Suprapubic skin (tissue), 4 donors: Measurements from ENCODE around the gene KCTD19. TPM values are rescaled to one million over a fixed set of nuclear protein-coding genes. Genes with fewer than 3 reads are reported as not detected.

Experiments used
- DNase-seq, 2 donors: peaks; one replicate each; pipeline ENCODE4 v3.0.0-alpha.2; 2019; ENCODE audit warnings: low spot score in 2 of 2
- H3K27ac ChIP-seq: fragments of 200-600 bp; sonication (generic); one replicate; pipeline ENCODE4 v1.5.1; 2019
- H3K27me3 ChIP-seq: fragments of 200-600 bp; sonication (generic); one replicate; pipeline ENCODE4 v1.5.1; 2019
- H3K36me3 ChIP-seq: fragments of 200-600 bp; sonication (generic); one replicate; pipeline ENCODE4 v1.5.1; 2019
- H3K4me1 ChIP-seq: fragments of 200-600 bp; sonication (generic); one replicate; pipeline ENCODE4 v1.5.1; 2019
- H3K4me3 ChIP-seq: fragments of 200-600 bp; sonication (generic); one replicate; pipeline ENCODE4 v1.5.1; 2019; ENCODE audit warnings: mild to moderate bottlenecking
- H3K9me3 ChIP-seq: fragments of 200-600 bp; sonication (generic); one replicate; pipeline ENCODE4 v1.5.1; 2019
- CTCF ChIP-seq, 2 donors: fragments of 200-600 bp in 1 of 2; fragments of 450-650 bp in 1 of 2; sonication (generic) in 1 of 2; IDR thresholded peaks; one replicate each; pipeline ENCODE4 v1.5.1; 2016 to 2019; ENCODE audit warnings: antibody characterized with exemption in 2 of 2, mild to moderate bottlenecking in 1 of 2, moderate library complexity in 1 of 2
- EP300 ChIP-seq: sonication (generic); formaldehyde crosslinking; IDR thresholded peaks from one replicate; pipeline ENCODE4 v1.6.1; 2017; ENCODE audit warnings: antibody characterized with exemption
- POLR2A ChIP-seq, 2 donors: fragments of 450-650 bp; IDR thresholded peaks; one replicate each; pipeline ENCODE4 v1.6.1; 2017; ENCODE audit warnings: antibody characterized with exemption in 2 of 2, mild to moderate bottlenecking in 2 of 2, moderate library complexity in 2 of 2
- POLR2AphosphoS5 ChIP-seq, 3 donors: sonication (generic); formaldehyde crosslinking; IDR thresholded peaks; one replicate each; pipeline ENCODE4 v1.6.1; 2017; ENCODE audit warnings: antibody characterized with exemption in 3 of 3
- WGBS: methylation state at CpG from one replicate; pipeline ENCODE4 v1.1.5; 2018; 5-methylcytosine and 5-hydroxymethylcytosine counted together
- total RNA-seq, 4 donors: library from RNA; depleted of rRNA; stranded (reverse); fragments of >200 nt; gene quantifications; one replicate each; pipeline ENCODE4 v1.1.0, GENCODE V29; 2016

Gene KCTD19
- total RNA-seq, 4 donors from 2014 or later = 0.25 TPM; not detected in 3

- no peaks in the 10 kb centered on the region for H3K27me3 ChIP-seq
- H3K4me3 ChIP-seq = no peak overlapping the region
- H3K36me3 ChIP-seq = no peaks in the 10 kb centered on the region
- H3K27ac ChIP-seq = no peak overlapping the region
- peak in 1 of 2 donors; percentile 39 for DNase-seq
- H3K4me1 ChIP-seq = peaks cover 15% of the 10 kb centered on the region
- WGBS = 95% methylated on average over 15 of the region's 15 CpGs
- H3K9me3 ChIP-seq = no peaks in the 10 kb centered on the region
- no peak for TF ChIP-seq CTCF (IDR thresholded peaks at IDR 0.05)
- no peak for TF ChIP-seq POLR2A (IDR thresholded peaks at IDR 0.05)
- TF ChIP-seq EP300 = no peak
- no peak for TF ChIP-seq POLR2AphosphoS5 (IDR thresholded peaks at IDR 0.05)
Observed at GRCh38 chr16:67299269-67299668, 27.3 kb downstream of the KCTD19 start.

- no peaks in the 10 kb centered on the region for H3K27me3 ChIP-seq
- H3K4me1 ChIP-seq = peaks cover 15% of the 10 kb centered on the region
- WGBS = 99% methylated on average over 9 of the region's 9 CpGs
- peak in 1 of 2 donors; percentile 35 for DNase-seq
- no peaks in the 10 kb centered on the region for H3K9me3 ChIP-seq
- H3K27ac ChIP-seq = no peak overlapping the region
- H3K36me3 ChIP-seq = no peaks in the 10 kb centered on the region
- H3K4me3 ChIP-seq = no peak overlapping the region
- TF ChIP-seq EP300 (no peak), POLR2AphosphoS5 (IDR thresholded peaks at IDR 0.05) (no peak)
Observed at GRCh38 chr16:67298277-67298676, 28.3 kb downstream of the KCTD19 start.

- H3K27me3 ChIP-seq = no peaks in the 10 kb centered on the region
- H3K27ac ChIP-seq = no peak overlapping the region
- peaks cover 7% of the 10 kb centered on the region for H3K4me1 ChIP-seq
- 49% methylated on average over 2 of the region's 3 CpGs for WGBS
- H3K9me3 ChIP-seq = no peaks in the 10 kb centered on the region
- no peak for DNase-seq
- no peaks in the 10 kb centered on the region for H3K36me3 ChIP-seq
- TF ChIP-seq CTCF (IDR thresholded peaks at IDR 0.05) (no peak), POLR2A (IDR thresholded peaks at IDR 0.05) (no peak), EP300 (no peak), POLR2AphosphoS5 (IDR thresholded peaks at IDR 0.05) (no peak)
- H3K4me3 ChIP-seq = no peak overlapping the region
Observed at GRCh38 chr16:67296420-67296819, 30.1 kb downstream of the KCTD19 start.

- H3K4me1 ChIP-seq = no peaks in the 10 kb centered on the region
- WGBS = 64% methylated on average over 7 of the region's 7 CpGs
- no peak for DNase-seq
- H3K27ac ChIP-seq = no peak overlapping the region
- TF ChIP-seq POLR2A (IDR thresholded peaks at IDR 0.05) = no peak
- no peak for TF ChIP-seq CTCF (IDR thresholded peaks at IDR 0.05)
- no peak for TF ChIP-seq POLR2AphosphoS5 (IDR thresholded peaks at IDR 0.05)
- TF ChIP-seq EP300 = no peak
- no peaks in the 10 kb centered on the region for H3K27me3 ChIP-seq
- no peaks in the 10 kb centered on the region for H3K9me3 ChIP-seq
- H3K4me3 ChIP-seq = no peak overlapping the region
- H3K36me3 ChIP-seq = no peaks in the 10 kb centered on the region
Observed at GRCh38 chr16:67294938-67295361, 31.6 kb downstream of the KCTD19 start.

GRCh38 chr16:67294171-67294757 lies 32.3 kb downstream of the KCTD19 start:
- H3K9me3 ChIP-seq = no peaks in the 10 kb centered on the region
- no peaks in the 10 kb centered on the region for H3K36me3 ChIP-seq
- no peak for DNase-seq
- no peak overlapping the region for H3K4me3 ChIP-seq
- no peak for TF ChIP-seq CTCF (IDR thresholded peaks at IDR 0.05)
- no peak for TF ChIP-seq POLR2A (IDR thresholded peaks at IDR 0.05)
- TF ChIP-seq POLR2AphosphoS5 (IDR thresholded peaks at IDR 0.05) = no peak
- TF ChIP-seq EP300 = no peak
- no peaks in the 10 kb centered on the region for H3K4me1 ChIP-seq
- no peaks in the 10 kb centered on the region for H3K27me3 ChIP-seq
- H3K27ac ChIP-seq = no peak overlapping the region
- WGBS = 93% methylated on average over 4 of the region's 4 CpGs

- Histone ChIP-seq H3K9me3 (no peaks in the 10 kb centered on the region), H3K27me3 (no peaks in the 10 kb centered on the region), H3K36me3 (peaks cover 10% of the 10 kb centered on the region), H3K27ac (no peak overlapping the region), H3K4me1 (no peaks in the 10 kb centered on the region), H3K4me3 (no peak overlapping the region)
- TF ChIP-seq POLR2AphosphoS5 (IDR thresholded peaks at IDR 0.05) (no peak), EP300 (no peak), CTCF (IDR thresholded peaks at IDR 0.05) (no peak), POLR2A (IDR thresholded peaks at IDR 0.05) (no peak)
- no peak for DNase-seq
- 88% methylated on average over 7 of the region's 7 CpGs for WGBS
Observed at GRCh38 chr16:67291461-67291860, 35.1 kb downstream of the KCTD19 start.
